ENCODE measurements around the gene CFAP74. TPM values are rescaled to one million over a fixed set of nuclear protein-coding genes. Genes with fewer than 3 reads are reported as not detected.
A peak's percentile ranks its signal among the peaks of the same experiment; 100 is the strongest.

Gene CFAP74
- total RNA-seq, 3 donors from 2014 or later: not detected

DNA sequence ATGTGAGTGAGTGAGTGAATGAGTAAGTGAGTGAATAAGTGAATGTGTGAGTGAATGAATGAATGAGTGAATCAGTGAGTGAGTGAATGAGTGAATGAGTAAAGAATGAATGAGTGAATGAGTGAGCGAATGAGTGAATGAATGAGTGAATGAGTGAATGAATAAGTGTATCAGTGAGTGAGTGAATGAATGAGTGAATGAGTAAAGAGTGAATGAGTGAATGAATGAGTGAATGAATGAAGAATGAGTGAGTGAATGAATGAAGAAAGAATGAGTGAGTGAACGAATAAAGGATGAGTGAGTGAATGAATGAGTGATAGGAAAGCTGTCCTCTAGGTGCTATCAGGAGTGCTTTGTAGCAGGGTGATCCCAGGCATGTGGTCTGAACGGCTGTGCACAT, 35.7 kb downstream of the CFAP74 start:
- no peak for DNase-seq

DNA sequence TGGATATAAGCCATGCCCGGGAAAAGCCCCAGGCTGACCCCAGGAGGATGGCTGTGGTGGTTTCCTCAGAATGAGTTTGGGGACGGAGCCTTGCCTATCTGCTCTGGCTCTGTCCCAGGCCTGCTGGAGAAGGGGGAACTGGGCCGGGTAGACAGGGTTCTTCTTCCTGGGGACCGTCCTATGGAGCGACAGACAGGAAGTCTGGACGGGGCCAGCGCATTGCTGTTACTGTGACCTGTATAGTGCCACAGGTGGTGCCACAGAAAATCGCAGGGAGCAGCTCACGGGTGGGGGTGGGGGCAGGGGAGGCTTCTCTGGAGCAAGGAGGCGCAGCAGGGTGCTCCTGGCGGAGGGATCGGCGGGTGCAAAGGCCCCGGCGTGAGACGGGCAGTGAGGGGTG, 36.4 kb downstream of the CFAP74 start:
- Mint-ChIP-seq H3K4me3 (no peak overlapping the region), H3K27me3 (ENCODE audit: low read depth) (peaks cover 9% of the 10 kb centered on the region), H3K4me1 (ENCODE audit: low read depth) (no peaks in the 10 kb centered on the region), H3K36me3 (ENCODE audit: insufficient read depth) (no peaks in the 10 kb centered on the region), H3K9me3 (no peaks in the 10 kb centered on the region)
- DNase-seq: no peak
- ATAC-seq: no peak

More for the DNA sequence above, 35.7 kb downstream of the CFAP74 start:
- H3K4me1 Mint-ChIP-seq (ENCODE audit: low read depth): no peaks in the 10 kb centered on the region
- ATAC-seq: no peak
- H3K36me3 Mint-ChIP-seq (ENCODE audit: insufficient read depth): no peaks in the 10 kb centered on the region
- peaks cover 4% of the 10 kb centered on the region for H3K27me3 Mint-ChIP-seq (ENCODE audit: low read depth)
- no peaks in the 10 kb centered on the region for H3K9me3 Mint-ChIP-seq
- no peak overlapping the region for H3K4me3 Mint-ChIP-seq

DNA sequence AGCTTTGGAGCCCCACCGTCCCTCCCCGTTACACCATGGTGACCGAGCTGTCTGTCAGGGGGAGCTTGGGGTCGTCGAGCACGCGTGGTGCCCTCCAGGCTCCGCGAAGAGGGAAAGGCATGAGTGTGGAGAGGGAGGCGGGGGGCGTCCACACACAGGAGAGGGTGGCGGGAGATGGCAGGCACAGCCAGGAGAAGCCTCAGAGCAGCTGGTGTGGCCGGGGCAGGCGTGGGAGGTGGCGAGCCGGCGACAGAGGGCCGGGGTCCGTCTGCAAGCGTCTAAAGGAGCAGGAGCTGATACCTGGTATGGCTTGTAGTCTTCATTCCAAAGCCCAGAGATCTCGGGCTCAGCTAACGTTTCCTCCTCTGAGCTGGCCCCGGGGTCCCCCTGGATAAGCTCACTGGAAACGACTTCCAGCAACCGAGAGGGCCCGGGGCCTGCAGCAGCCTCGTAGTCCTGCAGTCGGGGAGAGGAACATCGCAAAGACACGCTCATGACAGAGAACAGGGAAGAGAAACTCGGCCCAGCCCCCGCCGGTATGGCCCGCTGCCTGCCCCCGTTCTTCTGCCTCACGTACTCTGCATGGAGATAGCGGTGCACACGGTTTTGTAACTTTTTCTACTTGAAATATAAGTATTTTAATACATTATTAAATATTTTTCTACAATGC, 37.4 kb downstream of the CFAP74 start:
- Mint-ChIP-seq H3K9me3 (no peaks in the 10 kb centered on the region), H3K36me3 (ENCODE audit: insufficient read depth) (no peaks in the 10 kb centered on the region), H3K4me3 (no peak overlapping the region), H3K4me1 (ENCODE audit: low read depth) (no peaks in the 10 kb centered on the region), H3K27me3 (ENCODE audit: low read depth) (peaks cover 15% of the 10 kb centered on the region)
- DNase-seq: no peak
- ATAC-seq: no peak

DNA sequence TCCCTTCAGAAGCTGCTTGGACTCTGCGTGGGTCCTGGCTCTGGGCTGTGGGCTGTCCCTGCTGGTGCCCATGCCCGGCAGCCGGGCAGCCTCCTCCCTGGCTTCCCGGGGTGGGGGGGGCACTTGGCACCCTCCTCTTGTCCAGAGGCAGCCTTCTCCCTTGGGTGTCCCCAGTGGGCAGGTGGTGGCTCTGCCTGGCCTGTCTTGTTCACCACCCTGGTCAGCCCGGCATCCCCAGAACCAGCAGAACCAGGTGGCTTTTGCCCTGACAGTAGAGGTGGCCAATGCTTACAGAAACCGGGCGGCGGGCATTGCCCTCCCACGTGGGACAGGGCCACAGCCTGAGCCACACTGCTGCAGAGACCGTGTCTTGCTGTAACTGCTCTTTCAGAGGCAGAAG, 38.0 kb downstream of the CFAP74 start:
- no peaks in the 10 kb centered on the region for H3K4me1 Mint-ChIP-seq (ENCODE audit: low read depth)
- DNase-seq: no peak

DNA sequence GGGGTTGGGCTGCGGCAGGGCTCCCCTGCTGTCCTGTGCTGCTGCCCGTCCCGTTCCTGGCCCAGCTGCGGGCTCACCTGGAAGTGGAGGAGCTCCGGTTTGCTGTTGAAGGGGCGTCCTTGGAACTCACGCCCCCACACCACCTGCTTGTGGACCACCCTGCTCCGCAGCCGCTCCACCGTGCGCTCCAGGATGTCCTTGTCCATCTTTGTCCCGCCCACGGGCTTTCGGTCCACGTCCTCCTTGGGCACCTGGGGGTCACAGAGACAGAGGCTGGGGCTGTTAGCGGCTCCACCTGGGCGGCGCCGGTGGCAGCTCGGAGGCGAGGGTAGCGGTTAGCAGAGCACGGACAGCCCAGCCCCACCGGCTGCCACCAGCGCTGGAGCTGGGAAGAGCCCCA, 38.8 kb downstream of the CFAP74 start:
- ATAC-seq: no peak
- H3K4me3 Mint-ChIP-seq: no peak overlapping the region

More for the DNA sequence above, 38.0 kb downstream of the CFAP74 start:
- ATAC-seq: no peak
- Mint-ChIP-seq H3K27me3 (ENCODE audit: low read depth) (peaks cover 22% of the 10 kb centered on the region), H3K9me3 (no peaks in the 10 kb centered on the region), H3K4me3 (no peak overlapping the region), H3K36me3 (ENCODE audit: insufficient read depth) (no peaks in the 10 kb centered on the region)

DNA sequence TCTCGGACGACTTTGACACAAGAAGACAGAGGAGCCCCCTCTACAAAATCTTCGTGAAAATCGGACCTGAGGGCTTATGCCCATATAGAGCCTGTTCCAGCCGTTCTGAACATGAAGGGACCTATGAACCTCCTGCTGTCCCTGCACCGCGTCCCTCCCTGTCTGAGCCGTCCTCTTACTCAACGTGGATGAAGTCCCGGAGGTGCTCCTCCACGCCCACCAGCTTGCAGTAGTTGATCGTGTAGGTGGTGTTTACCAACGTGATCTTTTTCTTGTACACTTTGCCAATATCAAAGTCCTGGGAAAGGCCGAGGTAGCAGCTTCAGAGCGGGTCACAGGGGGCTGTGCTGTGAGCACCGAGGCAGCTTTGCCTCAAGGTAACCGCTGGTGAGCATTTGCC, 40.0 kb downstream of the CFAP74 start:
- DNase-seq: no peak
- ATAC-seq: no peak
- no peaks in the 10 kb centered on the region for H3K36me3 Mint-ChIP-seq (ENCODE audit: insufficient read depth)
- H3K4me1 Mint-ChIP-seq (ENCODE audit: low read depth): no peaks in the 10 kb centered on the region
- peaks cover 36% of the 10 kb centered on the region for H3K27me3 Mint-ChIP-seq (ENCODE audit: low read depth)
- no peaks in the 10 kb centered on the region for H3K9me3 Mint-ChIP-seq
- H3K4me3 Mint-ChIP-seq: no peak overlapping the region

More for the DNA sequence above, 38.8 kb downstream of the CFAP74 start:
- no peaks in the 10 kb centered on the region for H3K36me3 Mint-ChIP-seq (ENCODE audit: insufficient read depth)
- H3K27me3 Mint-ChIP-seq (ENCODE audit: low read depth): peaks cover 25% of the 10 kb centered on the region
- H3K9me3 Mint-ChIP-seq: no peaks in the 10 kb centered on the region
- no peaks in the 10 kb centered on the region for H3K4me1 Mint-ChIP-seq (ENCODE audit: low read depth)
- no peak for DNase-seq

DNA sequence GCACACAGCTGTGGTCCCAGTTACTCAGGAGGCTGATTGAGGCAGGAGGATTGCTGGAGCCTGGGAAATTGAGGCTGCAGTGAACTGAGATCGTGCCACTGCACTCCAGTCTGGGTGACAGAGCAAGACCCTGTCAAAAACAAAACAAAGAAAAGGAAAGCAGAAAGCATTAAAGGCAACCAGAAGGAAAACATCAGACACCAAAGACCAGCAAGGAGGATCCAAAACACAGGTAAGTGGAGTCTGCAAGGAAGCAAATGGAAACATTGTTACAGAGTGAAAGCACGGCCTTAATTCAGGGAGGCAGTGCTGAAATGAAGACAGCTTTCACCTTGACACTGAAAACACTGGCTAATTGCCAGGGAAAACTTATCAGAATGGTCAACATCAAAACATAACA, 40.8 kb downstream of the CFAP74 start:
- H3K9me3 Mint-ChIP-seq: no peaks in the 10 kb centered on the region
- no peaks in the 10 kb centered on the region for H3K4me1 Mint-ChIP-seq (ENCODE audit: low read depth)
- H3K36me3 Mint-ChIP-seq (ENCODE audit: insufficient read depth): no peaks in the 10 kb centered on the region
- H3K4me3 Mint-ChIP-seq: no peak overlapping the region
- no peak for DNase-seq
- H3K27me3 Mint-ChIP-seq (ENCODE audit: low read depth): peaks cover 44% of the 10 kb centered on the region
- ATAC-seq: no peak

DNA sequence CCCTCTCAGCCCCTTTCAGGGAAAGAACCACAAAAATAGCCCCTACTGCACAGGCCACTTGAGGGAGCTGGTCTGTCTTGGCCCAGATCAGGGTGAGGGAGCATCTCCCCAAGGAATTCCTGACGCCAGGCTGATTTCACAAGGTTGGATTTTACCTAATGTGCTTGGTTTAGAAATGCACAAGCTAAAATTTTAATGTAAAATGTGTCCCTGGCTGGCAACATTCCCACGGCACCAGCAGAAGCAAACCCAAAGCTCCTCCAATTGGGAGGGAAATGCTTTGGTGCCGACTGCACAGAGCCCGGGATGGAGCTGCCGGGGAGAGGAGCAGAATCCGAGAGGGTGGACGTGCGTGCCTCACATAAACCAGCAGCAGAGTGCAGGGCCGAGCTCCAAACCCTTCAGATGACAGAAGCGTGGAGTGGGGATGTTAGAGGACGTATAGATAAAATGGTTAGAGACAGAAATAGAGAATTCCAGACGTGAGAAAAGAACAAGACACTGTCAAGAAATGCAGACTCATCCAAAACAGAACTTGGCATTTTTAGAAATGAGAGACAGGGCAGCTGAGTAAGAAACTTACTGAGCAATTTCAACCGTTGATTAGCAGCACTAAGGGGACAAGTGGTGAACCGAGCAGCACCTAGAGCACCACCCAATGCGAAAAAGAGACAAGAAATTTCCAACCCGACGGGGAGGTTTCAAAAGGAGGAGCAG, 42.9 kb downstream of the CFAP74 start:
- no peak for DNase-seq

DNA sequence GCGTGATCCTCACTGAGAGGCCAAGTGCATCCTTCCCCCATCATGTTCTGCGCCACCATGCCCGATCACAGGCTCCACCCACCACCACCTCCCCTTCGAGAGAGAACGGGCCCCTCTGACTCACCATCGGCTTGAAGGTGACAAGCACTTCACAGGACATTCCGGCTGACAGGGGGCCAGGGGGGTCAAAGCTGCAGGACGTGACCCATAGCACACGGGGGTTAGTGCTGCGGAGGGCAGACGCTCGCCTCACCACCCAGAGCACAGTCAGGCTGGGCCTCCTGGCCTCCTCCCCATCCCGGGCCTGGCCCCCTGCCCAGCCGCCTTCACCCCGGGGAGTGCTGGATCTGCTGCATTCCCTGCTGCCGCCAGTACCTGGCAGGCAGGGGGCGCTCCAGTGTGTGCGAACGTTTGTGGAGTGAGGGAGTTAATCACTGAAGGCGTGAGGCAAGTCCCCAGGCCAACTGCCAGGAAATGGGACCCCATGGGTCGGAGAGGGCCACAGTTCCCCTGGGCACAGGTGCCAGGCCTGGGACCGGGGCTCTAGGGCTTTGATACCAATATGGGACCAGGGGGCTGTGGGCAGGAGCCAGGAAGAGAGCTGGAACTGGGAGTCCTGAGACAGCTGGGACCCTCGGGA, 43.6 kb downstream of the CFAP74 start:
- ATAC-seq: peak; percentile 88 to 90
- no peaks in the 10 kb centered on the region for H3K9me3 Mint-ChIP-seq
- H3K27me3 Mint-ChIP-seq (ENCODE audit: low read depth): peaks cover 45% of the 10 kb centered on the region
- DNase-seq: peak; percentile 57
- no peak overlapping the region for H3K4me3 Mint-ChIP-seq
- H3K36me3 Mint-ChIP-seq (ENCODE audit: insufficient read depth): no peaks in the 10 kb centered on the region
- H3K4me1 Mint-ChIP-seq (ENCODE audit: low read depth): no peaks in the 10 kb centered on the region

More for the DNA sequence above, 42.9 kb downstream of the CFAP74 start:
- no peaks in the 10 kb centered on the region for H3K9me3 Mint-ChIP-seq
- ATAC-seq: no peak
- H3K27me3 Mint-ChIP-seq (ENCODE audit: low read depth): peaks cover 45% of the 10 kb centered on the region
- no peaks in the 10 kb centered on the region for H3K36me3 Mint-ChIP-seq (ENCODE audit: insufficient read depth)
- no peaks in the 10 kb centered on the region for H3K4me1 Mint-ChIP-seq (ENCODE audit: low read depth)
- no peak overlapping the region for H3K4me3 Mint-ChIP-seq

DNA sequence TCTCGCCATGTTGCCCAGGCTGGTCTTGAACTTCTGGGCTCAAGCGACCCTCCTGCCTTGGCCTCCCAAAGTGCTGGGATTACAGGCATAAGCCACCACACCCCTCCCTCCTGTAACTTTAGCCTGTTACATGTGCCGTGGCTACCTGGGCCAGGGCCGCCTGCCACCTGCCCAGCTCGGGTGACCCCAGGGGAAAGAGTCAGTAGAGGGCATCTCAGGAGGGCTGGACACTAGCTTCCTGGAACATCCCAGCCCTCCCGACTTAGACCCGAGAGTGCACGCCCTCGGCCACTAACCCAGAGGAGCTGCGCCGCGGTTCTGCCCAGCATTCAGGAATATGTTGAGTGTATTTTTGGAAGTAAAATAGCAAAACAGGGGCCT, 44.1 kb downstream of the CFAP74 start:
- no peaks in the 10 kb centered on the region for H3K36me3 Mint-ChIP-seq (ENCODE audit: insufficient read depth)
- H3K4me3 Mint-ChIP-seq: no peak overlapping the region
- no peaks in the 10 kb centered on the region for H3K9me3 Mint-ChIP-seq
- ATAC-seq (no peak), DNase-seq (no peak)
- H3K27me3 Mint-ChIP-seq (ENCODE audit: low read depth): peaks cover 45% of the 10 kb centered on the region
- peaks cover 2% of the 10 kb centered on the region for H3K4me1 Mint-ChIP-seq (ENCODE audit: low read depth)

DNA sequence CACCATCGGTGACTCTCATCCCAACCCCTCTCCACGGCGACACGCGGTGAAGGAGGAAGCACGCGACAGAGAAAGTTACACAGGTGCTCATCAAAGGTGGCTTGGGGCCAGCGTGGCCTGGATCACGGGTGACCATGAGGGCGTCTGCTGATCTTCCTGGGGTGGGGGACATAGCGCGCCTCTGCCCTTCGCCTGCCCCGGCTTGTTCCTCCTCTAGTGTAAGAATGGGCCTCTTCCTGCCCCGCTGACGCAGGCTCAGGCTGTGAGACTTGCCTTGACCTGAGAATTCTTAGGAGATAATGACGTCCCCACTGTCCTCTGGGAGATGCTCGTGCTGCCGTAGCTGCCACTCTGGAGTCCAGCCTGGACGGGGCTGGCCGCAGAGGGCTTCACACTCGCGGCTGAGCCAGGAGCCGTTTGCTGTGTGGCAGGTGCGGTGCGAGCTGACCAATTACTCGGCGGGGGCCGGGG, 45.5 kb downstream of the CFAP74 start:
- ATAC-seq: no peak
- no peak overlapping the region for H3K4me3 Mint-ChIP-seq
- no peaks in the 10 kb centered on the region for H3K36me3 Mint-ChIP-seq (ENCODE audit: insufficient read depth)

DNA sequence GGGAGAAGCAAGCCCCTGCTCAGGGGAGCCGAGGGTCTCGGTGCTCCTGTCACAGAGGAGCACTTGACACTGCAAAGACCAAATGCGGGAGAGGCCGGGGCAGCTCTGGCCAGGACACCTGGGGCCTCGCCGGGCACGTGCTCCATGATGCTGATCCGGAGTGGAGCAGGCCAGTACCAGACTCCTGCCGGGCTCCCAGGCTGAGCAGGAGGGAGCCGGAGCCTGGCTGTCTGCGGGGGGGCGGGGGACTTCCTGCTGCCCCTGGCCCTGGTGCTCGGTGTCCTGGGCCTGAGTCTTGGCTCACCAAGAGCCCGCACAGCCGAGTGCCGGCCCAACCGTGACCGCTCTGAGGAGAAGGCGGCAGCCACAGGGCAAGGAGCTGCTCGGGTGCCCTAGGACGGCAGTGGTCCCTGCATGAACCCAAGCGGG, 46.0 kb downstream of the CFAP74 start:
- H3K4me3 Mint-ChIP-seq: no peak overlapping the region
- no peaks in the 10 kb centered on the region for H3K36me3 Mint-ChIP-seq (ENCODE audit: insufficient read depth)
- DNase-seq (no peak), ATAC-seq (no peak)
- peaks cover 39% of the 10 kb centered on the region for H3K27me3 Mint-ChIP-seq (ENCODE audit: low read depth)
- H3K4me1 Mint-ChIP-seq (ENCODE audit: low read depth): peaks cover 2% of the 10 kb centered on the region
- H3K9me3 Mint-ChIP-seq: no peaks in the 10 kb centered on the region

More for the DNA sequence above, 45.5 kb downstream of the CFAP74 start:
- peaks cover 41% of the 10 kb centered on the region for H3K27me3 Mint-ChIP-seq (ENCODE audit: low read depth)
- peaks cover 2% of the 10 kb centered on the region for H3K4me1 Mint-ChIP-seq (ENCODE audit: low read depth)
- H3K9me3 Mint-ChIP-seq: no peaks in the 10 kb centered on the region
- DNase-seq: no peak

DNA sequence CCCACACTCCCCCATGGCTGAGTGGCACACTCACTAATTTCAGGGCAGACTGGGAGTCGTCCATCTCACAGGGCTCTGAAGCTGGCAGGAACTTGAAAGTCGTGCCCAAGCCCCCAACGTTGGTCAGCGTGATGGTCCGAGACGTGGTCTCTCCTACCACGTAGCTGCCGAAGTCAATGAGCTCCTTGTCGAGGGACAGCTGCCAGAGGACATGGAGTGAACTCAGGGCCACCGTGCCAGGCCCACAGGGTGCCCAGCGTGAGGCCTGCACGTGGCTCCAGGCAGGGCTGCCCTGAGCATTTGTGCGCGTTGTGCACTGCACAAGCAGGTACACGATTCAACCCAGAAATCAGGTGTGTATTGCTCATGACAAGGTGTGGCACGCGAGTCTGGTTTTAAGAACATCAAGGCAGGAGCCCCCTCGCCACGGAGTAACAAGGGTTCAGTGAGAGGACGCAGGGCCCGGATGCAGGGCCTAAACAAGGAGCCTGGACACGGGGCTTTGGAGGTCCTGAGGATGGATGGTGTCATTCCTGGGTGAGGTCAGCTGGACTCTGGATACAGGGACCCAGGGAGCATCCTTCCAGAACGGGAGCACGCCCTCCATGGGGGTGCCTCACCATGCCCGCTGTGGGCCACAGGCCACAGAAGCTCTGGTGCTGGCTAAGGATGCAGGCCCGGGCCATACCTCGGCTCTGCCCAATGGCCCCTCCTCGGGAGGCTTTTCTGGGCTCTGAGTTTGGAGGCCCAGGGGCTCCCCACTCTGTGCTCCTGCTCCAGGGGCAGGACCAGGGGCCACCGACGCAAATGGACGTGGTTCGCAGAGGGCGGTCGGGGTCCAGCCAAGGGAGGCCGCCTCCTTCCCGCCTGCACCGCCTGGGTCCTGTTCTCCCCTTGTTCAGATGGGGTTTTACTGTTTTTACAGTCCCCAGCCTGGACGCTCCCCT, 46.7 kb downstream of the CFAP74 start:
- Mint-ChIP-seq H3K4me1 (ENCODE audit: low read depth) (peaks cover 2% of the 10 kb centered on the region), H3K4me3 (no peak overlapping the region), H3K9me3 (no peaks in the 10 kb centered on the region), H3K27me3 (ENCODE audit: low read depth) (peaks cover 34% of the 10 kb centered on the region), H3K36me3 (ENCODE audit: insufficient read depth) (no peaks in the 10 kb centered on the region)
- ATAC-seq (no peak), DNase-seq (no peak)

DNA sequence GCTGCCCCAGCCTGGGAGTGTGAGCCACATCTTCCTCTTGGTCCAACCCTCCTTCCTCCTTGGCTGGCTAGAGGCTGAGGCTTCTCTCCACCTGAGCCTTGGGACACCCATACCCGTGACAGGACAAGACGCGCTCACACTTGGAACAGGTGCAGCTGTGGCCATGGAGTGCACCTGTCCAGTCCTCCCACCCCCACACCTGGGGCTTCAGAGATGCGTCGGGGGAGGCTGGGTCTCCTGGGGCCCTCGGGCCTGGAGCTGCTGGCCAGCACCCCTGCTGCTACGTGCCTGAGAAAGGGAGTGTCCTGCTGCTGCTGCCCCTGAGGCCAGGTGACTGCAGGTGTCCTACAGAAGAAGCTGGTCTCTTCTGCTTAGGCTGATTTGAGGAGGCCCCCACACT, 47.5 kb downstream of the CFAP74 start:
- no peak for DNase-seq

More for the DNA sequence above, 47.5 kb downstream of the CFAP74 start:
- Mint-ChIP-seq H3K27me3 (ENCODE audit: low read depth) (peaks cover 29% of the 10 kb centered on the region), H3K9me3 (peaks cover 6% of the 10 kb centered on the region), H3K4me1 (ENCODE audit: low read depth) (peaks cover 2% of the 10 kb centered on the region), H3K4me3 (no peak overlapping the region), H3K36me3 (ENCODE audit: insufficient read depth) (no peaks in the 10 kb centered on the region)
- no peak for ATAC-seq
